ENCODE measurements around the gene PLOD1. TPM values are rescaled to one million over a fixed set of nuclear protein-coding genes. Genes with fewer than 3 reads are reported as not detected.

Gene PLOD1
- polyA plus RNA-seq, 1 donor from 2014 or later, result 2.1 TPM

GRCh38 chr1:12022036-12022435, 87.5 kb downstream of the PLOD1 start:
- Histone ChIP-seq H3K4me2 (ENCODE audit: low read length) (no peak overlapping the region), H3K9me2 (ENCODE audit: insufficient read depth, low read length) (no peaks in the 10 kb centered on the region), H4K20me1 (ENCODE audit: insufficient read depth) (no peaks in the 10 kb centered on the region), H3K9me3 (ENCODE audit: low read length) (no peaks in the 10 kb centered on the region), H3K36me3 (ENCODE audit: insufficient read depth, low read length) (no peaks in the 10 kb centered on the region), H3K4me3 (ENCODE audit: low read length) (no peak overlapping the region), H3K9ac (ENCODE audit: low read length) (no peak overlapping the region), H3K79me2 (replicated peaks; ENCODE audit: insufficient read depth, low read length) (peaks cover 8% of the 10 kb centered on the region), H3F3A (ENCODE audit: insufficient read depth, low read length, poor library complexity, severe bottlenecking) (no peaks in the 10 kb centered on the region), H3K27me3 (ENCODE audit: insufficient read depth, low read depth, low read length) (no peaks in the 10 kb centered on the region), H2AFZ (ENCODE audit: low read depth, low read length) (no peak overlapping the region), H3K27ac (ENCODE audit: low read length) (no peak overlapping the region)
- TF ChIP-seq EP300 (conservative IDR thresholded peaks at IDR 0.05; ENCODE audit: poor library complexity, severe bottlenecking), result no peak
- no peak for TF ChIP-seq SMC3 (conservative IDR thresholded peaks at IDR 0.05; ENCODE audit: poor library complexity)
- TF ChIP-seq MXI1 (conservative IDR thresholded peaks at IDR 0.05; ENCODE audit: poor library complexity, severe bottlenecking), result no peak
- TF ChIP-seq EZH2 (IDR thresholded peaks at IDR 0.05; ENCODE audit: borderline replicate concordance, insufficient read depth, low read length, poor library complexity, severe bottlenecking), result no peak

Small RNA genes within 50 kb of the gene (small RNA-seq; reads per million reads assigned to genes)
- 0 reads per million in 3 experiments for gene AL096840.1
- gene RF00019, result 0 to 1.2 (median 0) reads per million in 3 experiments
- gene RNU5E-4P, result 2.8 to 114 (median 11.7) reads per million in 3 experiments

Other genes with a start within 250 kb of the PLOD1 start
- 33.5 and 35.5 TPM in 2 replicates for gene DRAXIN, start 243.0 kb upstream of the PLOD1 start, polyA plus RNA-seq
- gene AGTRAP, start 198.6 kb upstream of the PLOD1 start, polyA plus RNA-seq, result 4.4 and 5.7 TPM in 2 replicates
- not detected in 2 replicates for gene C1orf167, start 172.5 kb upstream of the PLOD1 start, polyA plus RNA-seq
- 21.2 and 25.8 TPM in 2 replicates for gene MTHFR, start 128.8 kb upstream of the PLOD1 start, polyA plus RNA-seq
- gene CLCN6, start 128.5 kb upstream of the PLOD1 start, polyA plus RNA-seq, result 12.5 and 15.6 TPM in 2 replicates
- gene NPPA, start 86.9 kb upstream of the PLOD1 start, polyA plus RNA-seq, result not detected in 2 replicates
- not detected in 2 replicates for gene NPPB, start 75.8 kb upstream of the PLOD1 start, polyA plus RNA-seq
- gene KIAA2013, start 8.3 kb upstream of the PLOD1 start, polyA plus RNA-seq, result 24.9 and 34.5 TPM in 2 replicates
- 60.6 and 64.9 TPM in 2 replicates for gene MFN2, start 45.7 kb downstream of the PLOD1 start, polyA plus RNA-seq
- gene MIIP, start 84.8 kb downstream of the PLOD1 start, polyA plus RNA-seq, result 149 and 178 TPM in 2 replicates
- gene TNFRSF8, start 128.6 kb downstream of the PLOD1 start, polyA plus RNA-seq, result not detected in 2 replicates
- 0.24 TPM in 1 of 2 replicates, not detected in the other for gene TNFRSF1B, start 232.3 kb downstream of the PLOD1 start, polyA plus RNA-seq